AG04450 (cell line): ENCODE measurements around the gene ATG4A. TPM values are rescaled to one million over a fixed set of nuclear protein-coding genes. Genes with fewer than 3 reads are reported as not detected.

Source experiments
- CTCF ChIA-PET: fragments of 300-600, 350-600 bp; formaldehyde crosslinking; extraction: SDS; loops from one replicate; lab custom pipeline; 2022; ENCODE audit warnings: antibody characterized with exemption, inconsistent platforms; lab: Charles Lee
- POLR2A ChIA-PET: fragments of 350-600 bp; formaldehyde crosslinking; extraction: SDS; loops from one replicate; lab custom pipeline; 2021; ENCODE audit warnings: antibody characterized with exemption, inconsistent platforms; lab: Yijun Ruan, JAX
- DNase-seq: peaks from one replicate; pipeline ENCODE4 v3.0.0-alpha.2; 2011; ENCODE audit warnings: low read depth, low spot score
- H3K27ac ChIP-seq: one replicate; pipeline ENCODE4 v1.5.1; 2012; ENCODE audit warnings: low read depth, low read length, control low read depth
- H3K27me3 ChIP-seq: one replicate; pipeline ENCODE4 v1.6.0; 2012; ENCODE audit warnings: low read length; ENCODE audit not compliant: control insufficient read depth, insufficient read depth
- H3K4me3 ChIP-seq: 2 replicates; pipeline ENCODE4 v1.5.1; 2011; ENCODE audit warnings: mild to moderate bottlenecking, low read depth, low read length, control low read depth
- H3K9me3 ChIP-seq: 2 replicates; pipeline ENCODE4 v1.5.1; 2012; ENCODE audit warnings: low read length; ENCODE audit not compliant: control insufficient read depth, insufficient read depth
- CTCF ChIP-seq: IDR thresholded peaks from 2 replicates; pipeline ENCODE4 v1.5.1; 2011; ENCODE audit warnings: low read depth, low read length, control low read depth, inconsistent platforms
- polyA plus RNA-seq: library from polyadenylated mRNA; depleted of rRNA; stranded (reverse); fragments of >200 nt; gene quantifications from 2 replicates; pipeline ENCODE4 v1.2.3, GENCODE V29; 2011

Gene ATG4A
- polyA plus RNA-seq, 1 experiment: 13.3 TPM

- ChIA-PET POLR2A (no interaction called here), CTCF (no interaction called here)
- H3K9me3 ChIP-seq: no peaks in the 10 kb centered on the region
- no peak overlapping the region for H3K4me3 ChIP-seq
- no peaks in the 10 kb centered on the region for H3K27me3 ChIP-seq
- H3K27ac ChIP-seq: no peak overlapping the region
- DNase-seq: no peak
- TF ChIP-seq CTCF: no peak
These were observed 41.3 kb downstream of the ATG4A start for GRCh38 chrX:108132876-108133275.

GRCh38 chrX:108134724-108135123, 43.1 kb downstream of the ATG4A start:
- DNase-seq: no peak
- Histone ChIP-seq H3K27me3 (no peaks in the 10 kb centered on the region), H3K27ac (no peak overlapping the region), H3K9me3 (no peaks in the 10 kb centered on the region), H3K4me3 (no peak overlapping the region)
- no peak for TF ChIP-seq CTCF
- ChIA-PET POLR2A (no interaction called here), CTCF (no interaction called here)

GRCh38 chrX:108138814-108139702, 47.5 kb downstream of the ATG4A start:
- peak; percentile 46 for TF ChIP-seq CTCF
- Histone ChIP-seq H3K27me3 (no peaks in the 10 kb centered on the region), H3K27ac (no peak overlapping the region), H3K4me3 (no peak overlapping the region), H3K9me3 (no peaks in the 10 kb centered on the region)
- POLR2A ChIA-PET: no interaction called here
- CTCF ChIA-PET: interaction anchor here (0.6 to 0.7 kb wide), 3 partner anchors 22 to 1108 kb away, joined by 3 to 4 read pairs (median 3); no protein-coding TSS in a partner anchor
- no peak for DNase-seq

- CTCF ChIA-PET: no interaction called here
- Histone ChIP-seq H3K4me3 (no peak overlapping the region), H3K27ac (no peak overlapping the region), H3K27me3 (no peaks in the 10 kb centered on the region), H3K9me3 (no peaks in the 10 kb centered on the region)
- POLR2A ChIA-PET: no interaction called here
- no peak for DNase-seq
- TF ChIP-seq CTCF: no peak
These were observed 56.9 kb downstream of the ATG4A start for GRCh38 chrX:108148524-108148923.

- POLR2A ChIA-PET: no interaction called here
- no peak overlapping the region for H3K4me3 ChIP-seq
- H3K9me3 ChIP-seq: no peaks in the 10 kb centered on the region
- H3K27me3 ChIP-seq: no peaks in the 10 kb centered on the region
- TF ChIP-seq CTCF: no peak
- DNase-seq: no peak
- no peak overlapping the region for H3K27ac ChIP-seq
- CTCF ChIA-PET: no interaction called here
These were observed 64.5 kb downstream of the ATG4A start for GRCh38 chrX:108156082-108156481.
